ENCODE measurements around the gene NFAT5.

DNA sequence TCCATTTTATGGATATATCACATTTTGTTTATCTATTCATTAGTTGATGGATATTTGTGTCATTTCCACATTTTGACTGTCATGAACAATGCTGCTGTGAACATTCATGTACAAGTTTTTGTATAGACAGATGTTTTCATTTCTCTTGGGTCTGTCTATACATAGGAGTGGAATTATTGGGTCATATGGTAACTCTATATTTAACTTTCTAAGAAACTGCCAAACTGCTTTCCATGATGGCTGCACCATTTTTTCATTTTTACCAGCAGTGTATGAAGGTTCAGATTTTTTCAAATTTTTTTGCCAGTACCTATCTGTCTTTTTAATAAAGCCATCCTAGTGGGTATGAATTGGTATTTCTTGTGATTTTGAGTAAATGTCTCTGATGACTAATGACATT lies 15.5 kb downstream of the NFAT5 start:
- TF ChIP-seq, protein P1, sequence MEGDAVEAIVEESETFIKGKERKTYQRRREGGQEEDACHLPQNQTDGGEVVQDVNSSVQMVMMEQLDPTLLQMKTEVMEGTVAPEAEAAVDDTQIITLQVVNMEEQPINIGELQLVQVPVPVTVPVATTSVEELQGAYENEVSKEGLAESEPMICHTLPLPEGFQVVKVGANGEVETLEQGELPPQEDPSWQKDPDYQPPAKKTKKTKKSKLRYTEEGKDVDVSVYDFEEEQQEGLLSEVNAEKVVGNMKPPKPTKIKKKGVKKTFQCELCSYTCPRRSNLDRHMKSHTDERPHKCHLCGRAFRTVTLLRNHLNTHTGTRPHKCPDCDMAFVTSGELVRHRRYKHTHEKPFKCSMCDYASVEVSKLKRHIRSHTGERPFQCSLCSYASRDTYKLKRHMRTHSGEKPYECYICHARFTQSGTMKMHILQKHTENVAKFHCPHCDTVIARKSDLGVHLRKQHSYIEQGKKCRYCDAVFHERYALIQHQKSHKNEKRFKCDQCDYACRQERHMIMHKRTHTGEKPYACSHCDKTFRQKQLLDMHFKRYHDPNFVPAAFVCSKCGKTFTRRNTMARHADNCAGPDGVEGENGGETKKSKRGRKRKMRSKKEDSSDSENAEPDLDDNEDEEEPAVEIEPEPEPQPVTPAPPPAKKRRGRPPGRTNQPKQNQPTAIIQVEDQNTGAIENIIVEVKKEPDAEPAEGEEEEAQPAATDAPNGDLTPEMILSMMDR (IDR thresholded peaks at IDR 0.05): no peak
- TF ChIP-seq POLR2AphosphoS5 (IDR thresholded peaks at IDR 0.05) (no peak), POLR2A (IDR thresholded peaks at IDR 0.05) (no peak), EP300 (IDR thresholded peaks at IDR 0.05) (no peak)

Data from suprapubic skin (tissue), 4 donors.